ENCODE results near the gene CLNS1A. TPM values are rescaled to one million over a fixed set of nuclear protein-coding genes. Genes with fewer than 3 reads are reported as not detected.

The CLNS1A gene
- total RNA-seq, 1 donor from 2014 or later: 142 TPM

DNA sequence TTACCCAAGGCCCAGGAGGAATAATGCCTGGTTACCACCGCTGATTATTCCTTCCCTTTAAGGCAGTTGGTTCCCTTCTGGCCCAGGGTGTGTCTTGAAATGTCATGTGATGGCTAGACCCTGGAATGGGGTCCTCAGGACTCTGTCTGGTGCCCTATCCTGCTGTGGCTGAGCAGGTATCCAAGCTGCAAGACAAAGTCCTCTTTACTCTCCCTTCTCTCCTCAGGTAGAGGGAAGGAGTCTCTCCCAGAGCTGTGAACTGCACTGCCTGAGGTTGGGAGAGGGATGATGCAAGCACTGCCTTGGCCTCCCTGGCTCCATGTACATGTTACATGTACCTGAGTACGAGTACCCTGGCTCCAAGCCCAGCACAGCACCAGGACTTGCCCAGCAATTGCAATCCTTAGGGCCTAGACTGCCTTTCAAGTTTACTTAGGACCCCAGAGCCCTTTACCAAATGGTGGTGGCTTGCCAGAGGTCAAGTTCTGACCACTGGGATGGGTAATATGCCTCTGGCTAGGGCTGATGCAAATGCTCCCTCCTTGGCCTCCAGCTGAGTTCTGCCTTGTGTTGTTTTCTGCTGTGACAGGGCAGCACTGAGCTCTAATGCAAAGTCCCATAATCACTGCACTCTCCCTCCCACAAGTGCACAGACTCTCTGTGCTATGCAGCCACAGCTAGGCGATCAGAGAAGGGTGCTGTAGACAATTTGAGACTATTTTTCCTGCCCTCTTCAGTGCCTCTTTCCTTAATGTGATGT, 68.5 kb downstream of the CLNS1A start:
- Mint-ChIP-seq H3K27me3 (no peaks in the 10 kb centered on the region), H3K36me3 (ENCODE audit: insufficient read depth) (peaks cover under 1% of the 10 kb centered on the region), H3K9me3 (ENCODE audit: low read depth) (peaks cover 4% of the 10 kb centered on the region), H3K4me3 (ENCODE audit: low read depth) (no peak overlapping the region), H3K27ac (no peak overlapping the region), H3K4me1 (ENCODE audit: low read depth) (peaks cover 2% of the 10 kb centered on the region)
- no peak for DNase-seq (ENCODE audit: low spot score, unreplicated experiment)
- TF ChIP-seq, protein P1, sequence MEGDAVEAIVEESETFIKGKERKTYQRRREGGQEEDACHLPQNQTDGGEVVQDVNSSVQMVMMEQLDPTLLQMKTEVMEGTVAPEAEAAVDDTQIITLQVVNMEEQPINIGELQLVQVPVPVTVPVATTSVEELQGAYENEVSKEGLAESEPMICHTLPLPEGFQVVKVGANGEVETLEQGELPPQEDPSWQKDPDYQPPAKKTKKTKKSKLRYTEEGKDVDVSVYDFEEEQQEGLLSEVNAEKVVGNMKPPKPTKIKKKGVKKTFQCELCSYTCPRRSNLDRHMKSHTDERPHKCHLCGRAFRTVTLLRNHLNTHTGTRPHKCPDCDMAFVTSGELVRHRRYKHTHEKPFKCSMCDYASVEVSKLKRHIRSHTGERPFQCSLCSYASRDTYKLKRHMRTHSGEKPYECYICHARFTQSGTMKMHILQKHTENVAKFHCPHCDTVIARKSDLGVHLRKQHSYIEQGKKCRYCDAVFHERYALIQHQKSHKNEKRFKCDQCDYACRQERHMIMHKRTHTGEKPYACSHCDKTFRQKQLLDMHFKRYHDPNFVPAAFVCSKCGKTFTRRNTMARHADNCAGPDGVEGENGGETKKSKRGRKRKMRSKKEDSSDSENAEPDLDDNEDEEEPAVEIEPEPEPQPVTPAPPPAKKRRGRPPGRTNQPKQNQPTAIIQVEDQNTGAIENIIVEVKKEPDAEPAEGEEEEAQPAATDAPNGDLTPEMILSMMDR (IDR thresholded peaks at IDR 0.05; ENCODE audit: unreplicated experiment): no peak

DNA sequence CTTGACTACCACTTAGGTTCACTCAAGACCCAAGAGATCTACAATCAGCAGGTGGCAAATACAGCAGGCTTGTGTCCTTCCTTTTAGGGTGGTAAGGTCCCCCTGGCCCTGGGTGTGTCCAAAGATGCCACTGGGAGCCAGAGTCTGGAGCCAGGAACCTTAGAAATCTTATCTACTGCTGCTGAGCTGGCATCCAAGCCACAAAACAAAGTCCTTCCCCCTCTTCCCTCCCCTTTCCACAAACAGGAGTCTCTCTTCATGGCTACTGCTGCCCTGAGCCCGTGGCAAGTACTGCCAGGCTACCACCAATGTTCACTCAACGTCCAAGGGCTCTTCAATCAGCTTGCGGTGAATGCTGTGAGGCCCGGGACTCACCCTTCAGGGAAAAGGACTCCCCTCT, 69.3 kb downstream of the CLNS1A start:
- Mint-ChIP-seq H3K27ac (no peak overlapping the region), H3K4me3 (ENCODE audit: low read depth) (no peak overlapping the region), H3K36me3 (ENCODE audit: insufficient read depth) (peaks cover 1% of the 10 kb centered on the region), H3K27me3 (no peaks in the 10 kb centered on the region), H3K9me3 (ENCODE audit: low read depth) (peaks cover 8% of the 10 kb centered on the region), H3K4me1 (ENCODE audit: low read depth) (peaks cover 2% of the 10 kb centered on the region)
- no peak for DNase-seq (ENCODE audit: low spot score, unreplicated experiment)
- TF ChIP-seq, protein P1 (IDR thresholded peaks at IDR 0.05; ENCODE audit: unreplicated experiment): no peak

Other genes starting within 250 kb of the CLNS1A start
- gene PAK1, start 163.7 kb downstream of the CLNS1A start, total RNA-seq: 127 and 141 TPM in 2 replicates
- 2.2 and 2.3 TPM in 2 replicates for gene AQP11, start 47.8 kb downstream of the CLNS1A start, total RNA-seq
- 88.0 and 91.8 TPM in 2 replicates for gene RSF1, start 182.9 kb upstream of the CLNS1A start, total RNA-seq
- 20.4 TPM in 2 replicates for gene AAMDC, start 183.3 kb upstream of the CLNS1A start, total RNA-seq

Measured in progenitor cell of endocrine pancreas (in vitro differentiated cells).